GM19455 (cell line): ENCODE results near the gene SLC6A12.
"Not testable (repeated sequence)": the region's sequence is repeated elsewhere in the genome, so short reads cannot be mapped to it uniquely, and the experiment has no call there.

Experiments
- ATAC-seq: cut with Tn5 transposase; IDR thresholded peaks from one replicate; pipeline ENCODE4 v1.9.1; 2021; ENCODE audit not compliant: unreplicated experiment

The SLC6A12 gene

DNA sequence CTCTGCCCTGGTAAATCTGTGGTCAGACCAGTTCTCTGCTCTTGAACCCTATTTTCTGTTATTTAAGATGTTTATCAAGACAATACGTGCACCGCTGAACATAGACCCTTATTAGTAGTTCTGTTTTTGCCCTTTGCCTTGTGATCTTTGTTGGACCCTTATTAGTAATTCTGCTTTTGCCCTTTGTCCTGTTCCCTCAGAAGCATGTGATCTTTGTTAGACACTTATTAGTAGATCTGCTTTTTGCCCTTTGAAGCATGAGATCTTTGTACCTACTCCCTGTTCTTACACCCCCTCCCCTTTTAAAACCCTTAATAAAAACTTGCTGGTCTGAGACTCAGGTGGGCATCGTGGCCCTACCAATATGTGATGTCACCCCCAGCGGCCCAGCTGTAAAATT is 22.0 kb upstream of the SLC6A12 start:
- ATAC-seq, result not testable (repeated sequence)

DNA sequence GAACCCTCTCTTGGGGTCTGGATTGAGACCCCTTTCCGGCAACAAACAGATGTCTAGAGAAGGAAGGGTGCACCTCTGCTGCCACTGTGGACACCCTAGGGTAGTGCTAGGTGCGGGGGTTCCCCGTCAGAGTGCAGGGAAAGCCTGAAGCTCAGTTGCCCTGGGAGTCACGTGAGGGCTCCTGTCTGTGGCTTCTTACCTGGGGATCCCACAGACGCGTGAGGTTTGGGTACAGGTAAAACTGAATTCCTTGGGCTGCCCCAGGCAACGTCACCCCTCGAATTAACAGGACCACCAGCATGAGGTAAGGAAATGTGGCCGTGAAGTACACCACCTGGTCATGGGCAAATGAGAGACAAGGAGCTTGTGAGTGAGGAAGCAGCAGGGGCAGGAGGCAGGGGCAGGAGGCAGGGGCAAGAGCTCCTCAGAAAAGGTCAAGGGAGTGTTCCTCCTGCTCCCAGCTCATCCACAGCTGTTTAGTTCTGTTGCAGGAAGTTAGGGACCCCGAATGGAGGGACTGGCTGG is 21.0 kb upstream of the SLC6A12 start:
- no peak for ATAC-seq

DNA sequence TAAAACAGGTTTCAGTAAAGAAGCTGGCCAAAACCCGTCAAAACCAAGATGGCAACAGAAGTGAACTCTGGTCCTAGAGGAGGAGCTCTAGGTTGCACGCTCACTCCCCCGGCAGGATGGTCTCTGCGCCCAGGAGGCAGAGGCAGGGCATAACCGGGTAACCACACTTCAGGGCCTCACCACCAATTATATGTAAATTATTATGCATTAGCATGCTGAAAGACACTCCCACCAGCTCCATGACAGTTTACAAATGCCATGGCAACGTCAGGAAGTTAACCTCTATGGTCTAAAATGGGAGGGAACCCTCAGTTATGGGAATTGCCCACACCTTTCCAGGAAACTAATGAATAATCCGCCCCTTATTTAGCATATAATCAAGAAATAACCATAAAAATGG is 20.1 kb upstream of the SLC6A12 start:
- no peak for ATAC-seq

DNA sequence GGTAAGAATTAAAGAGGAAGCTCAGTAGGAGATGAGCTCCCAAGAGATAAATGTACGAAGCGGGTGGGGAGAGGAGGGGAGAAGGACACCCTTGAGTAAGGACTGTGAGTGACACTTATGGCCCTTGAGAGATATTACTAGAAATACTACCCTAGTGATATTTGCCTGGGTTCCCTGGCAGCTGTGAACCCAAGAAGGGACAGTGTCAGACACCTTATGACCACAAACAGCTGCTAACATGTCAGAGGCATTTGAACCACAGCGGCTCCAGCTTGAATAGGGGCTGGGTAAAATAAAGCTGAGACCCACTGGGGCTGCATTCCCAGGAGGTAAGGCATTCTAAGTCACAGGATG is 19.6 kb upstream of the SLC6A12 start:
- no peak for ATAC-seq

DNA sequence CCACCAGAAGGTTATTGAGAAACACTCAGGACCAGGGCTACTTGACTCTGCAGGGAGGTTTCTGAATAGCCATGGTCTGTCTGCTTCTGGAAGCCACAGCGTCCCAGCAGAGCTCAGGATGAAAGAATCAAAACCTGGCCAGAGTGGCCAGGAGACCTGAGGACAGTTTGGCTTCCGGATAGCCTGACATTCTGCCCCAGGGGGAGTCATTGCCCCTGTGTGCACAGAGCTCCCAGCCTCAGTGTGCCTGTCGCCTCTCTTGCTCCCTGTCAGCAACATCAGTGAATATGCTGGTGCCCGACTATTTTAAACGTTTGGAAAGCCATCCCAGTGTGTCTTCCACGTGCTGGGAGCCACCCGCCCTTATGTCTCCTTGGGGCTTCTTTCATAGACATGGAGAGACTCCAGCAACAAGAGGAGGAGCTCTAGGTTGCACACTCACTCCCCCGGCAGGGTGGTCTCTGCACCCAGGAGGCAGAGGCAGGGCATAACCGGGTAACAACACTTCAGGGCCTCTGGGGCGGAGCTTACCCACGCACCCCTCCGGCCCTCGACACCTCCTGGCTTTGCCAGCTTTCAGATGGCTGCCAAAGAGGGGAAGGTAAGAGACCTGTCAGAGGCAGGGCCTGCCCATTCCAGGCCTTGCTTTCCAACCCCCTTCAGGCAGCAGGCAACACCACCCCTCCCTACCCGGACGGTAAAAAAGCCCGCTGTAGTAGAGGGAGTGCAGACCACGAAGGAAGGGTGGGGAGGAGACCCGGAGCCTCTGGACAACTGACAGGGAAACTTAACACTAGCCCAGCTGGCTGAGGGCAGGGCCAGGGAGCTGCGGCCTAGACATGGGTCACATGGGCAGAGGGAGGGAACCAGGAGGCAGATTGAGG is 19.0 kb upstream of the SLC6A12 start:
- no peak for ATAC-seq

DNA sequence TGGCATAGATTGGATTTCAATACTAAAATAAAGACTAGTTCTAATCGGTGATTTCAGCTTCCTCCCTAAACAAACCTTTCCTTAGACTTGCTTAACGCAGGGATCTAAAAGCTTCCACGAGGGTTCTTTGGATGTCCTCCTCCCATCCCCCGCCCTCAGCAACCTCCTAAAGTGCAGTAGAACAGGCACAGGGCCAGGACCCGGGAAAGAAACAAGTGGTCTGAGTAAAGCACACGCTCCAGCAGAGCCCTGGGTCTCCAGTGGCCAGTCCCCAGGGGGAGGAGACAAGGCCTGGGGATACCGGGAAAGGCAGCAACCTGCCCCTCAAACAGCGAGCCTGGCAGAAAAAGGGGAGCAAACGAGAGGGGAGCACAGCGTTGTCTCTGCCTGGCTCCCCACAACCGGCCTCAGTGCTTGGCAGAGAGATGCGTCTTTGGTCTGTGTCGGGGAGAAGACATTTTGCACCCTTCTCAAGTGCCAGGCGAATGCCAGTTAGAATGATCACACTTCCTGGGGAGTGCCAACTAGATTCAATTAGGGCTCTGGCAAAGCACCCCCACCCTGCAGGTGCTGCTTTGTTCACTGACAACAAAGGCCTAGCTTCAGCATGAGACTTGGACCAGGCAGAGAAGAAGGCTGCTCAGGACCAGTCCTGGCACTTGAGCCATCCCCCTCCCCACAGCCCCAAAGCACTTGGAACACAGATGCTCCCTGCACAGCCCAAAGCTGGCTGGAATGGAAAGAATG is 17.1 kb upstream of the SLC6A12 start:
- no peak for ATAC-seq

DNA sequence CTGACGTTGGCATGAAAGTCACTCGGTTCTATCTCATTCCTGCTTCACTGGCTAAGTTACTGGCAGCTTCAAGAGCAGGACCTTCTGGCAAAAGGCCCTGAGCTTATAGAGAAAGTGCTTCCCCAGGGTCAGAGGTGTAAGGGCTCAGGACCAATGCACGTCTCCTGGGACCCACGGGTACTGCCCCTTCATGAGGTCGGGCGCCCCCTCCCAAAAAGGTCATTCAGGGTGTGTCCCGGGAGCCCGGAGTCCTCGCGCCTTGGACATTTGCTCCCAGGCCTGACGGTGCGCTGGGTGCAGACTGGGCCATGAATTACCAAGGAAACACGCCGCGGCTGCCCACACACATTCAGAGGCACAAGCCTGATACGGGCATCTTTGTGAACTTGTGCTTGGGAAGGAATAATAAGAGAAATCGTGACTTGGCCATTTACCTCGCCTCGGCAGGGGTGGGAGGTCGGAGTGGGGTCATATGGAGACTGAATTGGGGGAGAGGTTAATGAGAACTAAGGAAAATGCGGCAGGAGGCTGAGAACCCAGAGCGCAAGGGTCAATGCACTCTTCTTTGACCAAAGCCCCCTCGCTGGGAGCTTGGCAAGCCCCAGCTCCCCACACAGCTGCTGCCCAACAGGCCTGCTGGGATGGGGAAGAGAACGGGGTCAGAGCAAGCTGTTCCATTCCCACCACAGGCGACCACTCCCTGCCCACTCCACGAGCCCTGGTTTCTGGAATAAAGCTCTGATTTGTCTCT is 15.7 kb upstream of the SLC6A12 start:
- no peak for ATAC-seq

DNA sequence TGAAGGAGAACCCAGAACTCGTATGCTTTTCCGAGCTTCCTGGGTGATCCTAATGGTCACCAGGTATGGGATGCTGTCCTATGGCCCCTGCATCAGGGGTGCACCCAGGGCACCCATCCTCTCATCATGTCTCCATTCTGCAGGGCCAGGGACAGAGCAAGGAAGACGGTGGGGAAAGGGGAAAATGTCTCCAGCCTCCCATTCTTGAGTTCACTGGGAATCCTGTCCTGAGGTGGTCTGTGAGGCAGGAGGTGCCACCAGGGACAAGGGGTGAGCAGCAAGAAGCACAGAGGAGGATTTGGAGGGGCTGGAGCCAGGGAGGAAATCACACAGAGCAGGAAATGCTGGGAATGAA is 14.9 kb upstream of the SLC6A12 start:
- ATAC-seq, result no peak

DNA sequence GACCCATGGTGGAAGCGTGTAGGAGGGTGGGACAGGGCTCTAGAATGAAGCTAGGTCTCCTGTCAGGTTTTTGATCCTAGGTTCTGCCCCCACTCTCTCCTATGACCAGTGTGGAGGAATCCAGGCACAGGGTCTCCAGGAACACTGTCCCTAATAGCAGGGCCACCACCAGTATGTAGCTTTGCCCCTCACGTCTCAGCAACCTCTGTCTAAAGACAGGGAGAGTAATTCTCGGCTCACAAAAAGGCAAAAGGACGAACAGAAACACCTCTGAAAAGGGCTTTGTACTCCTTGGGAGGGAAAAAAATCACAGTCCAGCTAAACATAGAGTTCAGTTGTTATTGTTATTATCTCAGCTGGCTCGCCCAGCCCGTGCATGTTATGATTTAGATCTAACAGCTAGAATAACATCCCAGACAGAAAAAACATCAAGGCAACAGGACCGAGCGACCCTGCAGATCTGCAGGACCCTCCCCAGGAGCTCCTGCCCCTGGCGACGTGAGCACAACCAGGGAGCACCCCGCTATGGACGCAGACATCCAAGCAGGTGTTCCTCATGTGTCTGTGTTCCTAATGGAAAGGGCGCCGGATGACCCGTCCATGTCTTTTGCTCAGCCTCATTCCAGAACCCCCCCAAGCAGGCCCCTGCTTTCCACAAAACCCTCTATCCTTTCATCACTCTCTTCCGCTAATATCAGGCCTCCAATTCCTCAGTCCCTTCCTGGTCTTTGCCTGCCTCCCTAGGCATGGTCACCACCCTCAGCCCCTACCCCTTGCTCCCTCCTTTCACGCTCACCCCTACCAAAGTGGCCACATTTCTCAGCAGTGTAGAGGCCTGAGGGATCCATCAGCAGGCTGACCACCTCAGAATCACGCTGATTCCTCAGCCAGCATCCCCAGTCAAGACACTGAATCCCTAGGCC is 14.2 kb upstream of the SLC6A12 start:
- ATAC-seq, result no peak

DNA sequence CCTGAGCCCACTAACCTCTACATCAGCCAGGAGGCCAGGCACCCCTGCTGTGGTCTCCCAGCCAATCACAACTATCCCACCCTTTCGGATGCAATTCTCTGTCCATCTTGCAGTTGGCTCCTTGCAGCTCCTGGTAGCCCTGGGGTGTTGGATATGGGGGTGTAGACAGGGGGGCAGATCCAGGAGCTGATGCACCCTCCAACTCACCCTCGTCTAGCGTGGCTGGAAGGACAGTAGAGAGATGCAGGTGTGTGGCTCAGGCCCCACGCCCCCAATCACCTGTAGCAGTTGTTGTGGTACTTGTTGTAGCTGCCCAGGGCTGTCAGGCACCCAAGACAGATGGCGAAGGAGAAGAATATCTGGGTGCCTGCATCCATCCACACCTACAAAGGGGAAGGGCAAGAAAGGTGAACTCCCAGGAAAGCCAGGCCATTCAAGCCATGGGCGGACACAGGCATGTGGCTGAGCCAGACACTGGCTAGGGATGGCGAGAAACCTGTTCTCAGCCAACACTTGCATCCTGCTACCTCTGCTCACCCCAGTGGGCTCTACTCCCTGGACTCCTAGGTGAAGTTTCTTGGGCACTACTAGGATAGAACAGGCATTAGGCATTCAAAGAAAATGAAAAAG is 13.4 kb upstream of the SLC6A12 start:
- no peak for ATAC-seq

DNA sequence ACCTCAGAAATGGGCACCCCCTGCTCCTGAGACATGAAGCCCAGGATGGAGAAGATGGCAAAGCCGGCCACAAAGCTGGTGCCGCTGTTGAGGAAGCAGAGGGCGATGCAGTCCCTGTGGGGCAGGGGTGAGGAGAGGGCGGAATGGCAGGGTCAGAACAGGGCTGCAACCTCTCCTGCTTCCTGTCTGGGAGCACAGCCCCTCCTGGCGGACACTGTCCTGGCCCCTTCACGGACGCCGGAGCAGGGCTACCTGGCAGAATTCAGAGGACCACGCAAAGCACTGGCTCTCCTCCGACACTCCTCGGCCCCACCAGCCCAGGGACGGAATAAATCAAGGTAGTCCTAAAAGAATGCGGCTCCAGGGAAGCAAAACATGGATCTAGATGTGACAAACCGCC is 12.4 kb upstream of the SLC6A12 start:
- ATAC-seq, result no peak

DNA sequence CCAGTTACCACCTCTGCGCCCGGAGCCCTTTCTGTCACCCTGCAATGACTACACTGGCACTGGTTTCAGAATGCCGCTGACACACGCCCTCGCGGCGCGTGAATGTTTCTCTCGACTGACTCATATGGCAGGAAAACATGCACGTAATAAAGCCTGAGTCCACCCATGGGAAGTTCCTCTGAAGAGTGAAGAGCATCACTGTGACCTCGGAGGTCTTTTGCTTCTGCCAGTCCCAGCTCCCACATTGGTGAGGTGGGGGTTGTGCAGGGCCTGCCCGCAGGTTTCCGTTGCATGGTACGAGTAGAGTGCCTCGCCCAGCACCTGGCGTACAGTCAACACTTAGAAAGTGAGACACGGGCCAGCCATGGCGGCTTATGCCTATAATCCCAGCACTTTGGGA is 11.1 kb upstream of the SLC6A12 start:
- ATAC-seq, result no peak

DNA sequence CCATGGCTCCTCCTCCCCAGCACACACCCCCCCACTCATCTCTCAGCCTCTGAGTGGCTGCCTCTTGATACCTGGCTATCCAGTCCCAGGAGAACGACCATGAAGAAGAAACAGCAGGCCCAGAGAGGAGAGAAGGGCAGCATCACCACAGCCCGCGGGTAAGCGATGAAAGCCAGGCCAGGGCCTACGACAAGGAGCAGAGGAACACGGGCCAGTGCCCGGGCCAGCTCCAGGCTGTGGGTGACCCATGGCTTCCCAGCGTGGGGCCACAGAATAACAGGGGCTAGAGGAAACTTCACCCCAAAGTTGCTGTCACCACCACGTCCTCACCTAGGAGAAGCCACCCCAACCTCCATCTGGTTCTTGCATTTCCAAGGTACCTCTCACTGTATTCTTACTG is 10.4 kb upstream of the SLC6A12 start:
- no peak for ATAC-seq

DNA sequence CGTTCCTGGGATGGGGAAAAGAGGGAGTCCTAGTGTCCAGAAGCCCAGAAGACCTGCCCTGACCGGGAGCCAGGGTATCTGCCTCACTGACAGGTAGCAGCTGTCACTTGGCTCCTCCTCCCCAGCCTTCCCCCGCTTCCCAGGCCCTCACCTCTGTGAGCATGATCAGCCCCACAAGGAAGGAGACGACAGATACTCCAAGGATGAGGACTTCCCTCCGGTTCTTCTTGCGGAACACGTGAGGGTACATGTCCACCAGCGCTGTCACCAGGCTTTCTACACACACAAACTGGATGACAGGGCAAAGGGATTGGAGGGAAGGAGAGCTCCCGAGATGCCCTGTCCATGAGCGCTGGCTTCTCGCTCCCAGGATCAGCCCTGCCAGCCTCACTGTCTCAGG is 9.9 kb upstream of the SLC6A12 start:
- ATAC-seq, result no peak

DNA sequence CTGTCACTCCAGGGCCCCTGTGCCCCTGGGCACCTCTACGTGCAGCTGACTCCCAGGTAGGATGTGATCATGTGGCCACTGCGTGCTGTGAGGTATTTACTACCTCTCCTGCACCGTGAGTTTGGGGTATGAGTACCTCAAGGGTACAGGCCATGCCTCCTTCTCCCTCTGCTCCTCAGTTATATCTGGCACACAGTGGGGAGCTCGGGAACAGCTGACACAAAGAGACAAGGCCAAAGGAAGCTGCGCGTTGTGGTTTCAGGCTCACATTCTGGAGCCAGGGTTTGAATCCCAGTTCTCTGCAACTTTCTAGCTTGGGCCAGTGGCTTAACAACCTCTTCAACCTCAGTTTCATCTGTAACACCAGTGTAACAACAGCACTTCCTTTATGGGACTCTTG is 7.8 kb upstream of the SLC6A12 start:
- ATAC-seq, result no peak

DNA sequence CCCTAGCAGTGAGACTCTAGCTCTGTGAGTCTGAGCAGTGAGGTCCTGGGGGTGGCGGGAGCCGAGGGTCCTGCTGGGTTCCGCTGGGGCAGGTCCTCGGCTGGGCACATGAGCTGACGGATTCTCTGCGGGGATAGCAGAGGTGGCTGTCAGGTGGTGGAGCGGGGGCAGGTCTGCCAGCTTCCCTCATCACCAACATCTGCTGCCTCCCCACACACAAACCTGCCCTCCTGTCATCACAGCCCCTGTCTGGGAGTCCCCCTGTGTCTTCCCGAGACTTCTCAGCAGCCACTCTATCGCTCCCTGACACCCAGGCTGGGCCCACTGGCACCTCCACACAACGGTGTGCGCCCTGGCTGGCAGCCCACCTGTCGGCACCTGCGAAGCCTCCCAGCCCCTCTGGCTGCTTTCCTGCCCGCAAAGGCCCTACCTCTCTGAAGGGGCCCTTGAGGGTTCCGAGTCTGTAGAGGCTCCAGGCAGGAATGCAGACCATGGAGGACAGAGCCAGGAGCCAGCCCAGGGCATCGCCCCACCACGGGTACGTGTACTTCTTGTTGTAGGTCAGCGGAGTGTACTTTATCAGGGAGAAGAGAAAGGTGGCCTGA is 7.1 kb upstream of the SLC6A12 start:
- ATAC-seq, result no peak

DNA sequence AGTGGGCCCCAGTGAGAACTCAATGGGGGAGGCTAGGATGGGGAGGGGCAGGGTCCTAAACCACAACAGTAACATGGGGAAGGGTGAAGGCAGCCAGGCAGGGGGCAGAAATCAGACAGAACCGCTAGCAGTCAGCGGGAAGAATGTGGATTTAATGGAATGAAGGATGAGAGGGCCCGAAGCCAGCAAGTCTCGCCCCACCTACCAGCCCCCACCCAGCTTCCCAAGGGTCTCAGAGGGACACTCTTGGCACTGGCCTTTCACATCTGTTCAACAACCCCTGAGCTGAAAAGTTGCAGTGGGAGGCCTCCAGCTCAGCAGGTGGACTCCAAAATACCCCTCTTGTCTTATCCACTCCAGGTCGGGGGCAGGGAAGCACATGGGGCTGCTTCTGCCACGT is 6.5 kb upstream of the SLC6A12 start:
- no peak for ATAC-seq

DNA sequence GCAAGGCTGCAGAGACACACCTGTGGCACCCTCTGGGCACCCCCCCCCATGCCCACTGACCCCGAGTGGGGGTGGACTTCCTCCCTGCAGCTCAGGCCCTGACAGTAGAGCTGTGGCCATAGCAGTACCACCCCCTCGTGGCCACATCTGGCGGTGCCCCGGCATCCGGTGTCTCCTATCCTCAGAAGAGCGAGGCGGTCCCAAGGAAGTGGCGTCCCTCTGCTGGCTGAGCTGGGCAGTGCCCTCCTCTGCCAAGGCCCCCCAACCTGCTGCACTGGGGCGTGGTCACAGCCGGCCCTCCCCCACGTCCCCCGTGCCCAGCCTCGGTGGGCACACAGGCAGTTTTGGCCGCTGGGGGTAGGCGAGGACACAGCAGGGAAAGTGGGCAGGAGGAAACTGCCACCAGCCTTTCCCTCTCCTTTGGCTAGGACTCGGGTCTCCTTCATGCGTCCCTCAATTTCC is 6.0 kb upstream of the SLC6A12 start:
- no peak for ATAC-seq

DNA sequence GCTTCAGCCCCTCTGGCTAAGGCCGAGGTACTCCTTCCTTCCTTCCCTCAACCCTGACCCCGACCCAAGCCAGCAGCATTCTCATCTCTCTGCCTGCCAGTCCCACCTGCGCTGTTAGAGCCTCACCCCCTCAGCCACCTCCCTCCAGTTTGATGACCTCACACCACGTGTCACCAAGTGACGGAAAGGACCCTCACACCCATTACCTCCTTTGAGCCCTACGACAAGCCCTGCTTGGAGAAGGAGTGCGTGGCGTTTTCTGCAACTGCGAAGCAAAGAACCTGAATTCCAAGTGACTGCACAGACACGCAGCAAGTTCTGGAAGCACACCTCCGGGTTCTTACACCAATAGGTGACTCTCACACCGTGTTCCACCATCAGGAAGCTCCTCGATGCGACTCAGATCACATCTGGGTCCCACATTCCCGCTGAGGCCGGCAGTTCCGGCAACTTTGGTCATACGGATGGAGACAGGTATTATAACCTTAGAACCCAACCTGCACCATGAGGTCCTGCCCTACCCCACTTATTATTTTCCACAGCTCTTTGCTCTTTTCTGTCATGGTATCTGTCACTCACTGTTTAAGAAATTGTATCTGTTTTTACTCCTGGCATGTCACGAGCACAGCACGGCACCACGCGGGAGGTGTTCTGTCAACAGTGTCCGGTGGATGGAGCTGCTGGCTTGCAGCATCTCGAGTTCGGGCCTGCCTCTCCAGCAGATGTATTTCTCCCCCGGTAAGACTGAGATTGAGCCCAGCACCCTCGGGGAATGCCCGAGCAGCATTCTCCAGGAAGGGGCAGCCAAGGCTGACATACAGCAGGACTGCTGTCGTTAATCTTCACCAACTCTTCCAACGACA is 5.0 kb upstream of the SLC6A12 start:
- ATAC-seq, result no peak
